B cell (primary cell): ENCODE data around the gene GFOD1. TPM values are rescaled to one million over a fixed set of nuclear protein-coding genes. Genes with fewer than 3 reads are reported as not detected.

ENCODE experiments used
- ATAC-seq: fragments of 200-7000 bp; cut with Tn5 transposase; one replicate; pipeline ENCODE4 v1.10.0; 2021; ENCODE audit warnings: low read depth, mild to moderate bottlenecking, moderate number of reproducible peaks, moderate library complexity
- CTCF ChIA-PET: fragments of 350-600 bp; sonication (Branson Sonifier 250); formaldehyde crosslinking; loops from one replicate; lab custom pipeline; 2021; ENCODE audit warnings: antibody characterized with exemption, inconsistent platforms; lab: Charles Lee
- POLR2A ChIA-PET: fragments of 350-600 bp; sonication (Branson Sonifier 250); formaldehyde crosslinking; loops from one replicate; lab custom pipeline; 2021; ENCODE audit warnings: antibody characterized with exemption; lab: Charles Lee
- DNase-seq: peaks from one replicate; pipeline ENCODE4 v3.0.0; 2013
- H2AFZ ChIP-seq: 2 replicates; pipeline ENCODE4 v1.6.1; 2012; ENCODE audit warnings: mild to moderate bottlenecking, low read depth, low read length; ENCODE audit not compliant: insufficient read depth, poor library complexity, severe bottlenecking
- H3K27ac ChIP-seq, 2 donors: 1 replicate in 1 of 2; 2 replicates in 1 of 2; pipeline ENCODE4 v1.5.1; 2012 to 2013; ENCODE audit warnings: low read length in 2 of 2, mild to moderate bottlenecking in 2 of 2, moderate library complexity in 1 of 2
- H3K27me3 ChIP-seq, 4 experiments: fragments of 200-600 bp in 1 of 4; sonication (generic) in 1 of 4; replicated peaks in 1 of 4; 1 replicate in 2 of 4; 2 replicates in 2 of 4; pipeline versions ENCODE4 v1.6.1 to v1.7.0; 2013 to 2016; ENCODE audit warnings: low read length in 3 of 4, mild to moderate bottlenecking in 2 of 4, mixed read lengths in 1 of 4, moderate library complexity in 1 of 4; ENCODE audit not compliant: insufficient read depth in 4 of 4, control insufficient read depth in 3 of 4; ENCODE audit errors: control extremely low read depth in 1 of 4
- H3K36me3 ChIP-seq, 2 experiments: replicated peaks in 1 of 2; 1 replicate in 1 of 2; 2 replicates in 1 of 2; pipeline versions ENCODE4 v1.6.1 to v1.7.1; 2013; ENCODE audit warnings: low read length in 1 of 2; ENCODE audit not compliant: insufficient read depth in 2 of 2, control insufficient read depth in 1 of 2; ENCODE audit errors: control extremely low read depth in 1 of 2, extremely low read depth in 1 of 2
- H3K4me1 ChIP-seq, 2 donors: fragments of 200-600 bp in 1 of 2; sonication (generic) in 1 of 2; 1 replicate in 1 of 2; 2 replicates in 1 of 2; pipeline versions ENCODE4 v1.5.1 to v1.6.1; 2013 to 2017; ENCODE audit warnings: low read length in 2 of 2; ENCODE audit not compliant: control insufficient read depth in 2 of 2, insufficient read depth in 2 of 2
- H3K4me2 ChIP-seq: replicated peaks from 2 replicates; pipeline ENCODE3; 2012; ENCODE audit warnings: mild to moderate bottlenecking, low read depth, low read length; ENCODE audit not compliant: poor library complexity, severe bottlenecking
- H3K4me3 ChIP-seq, 5 experiments: fragments of 200-600 bp in 1 of 5; sonication (generic) in 1 of 5; 1 replicate in 3 of 5; 2 replicates in 2 of 5; pipeline versions ENCODE4 v1.5.1 to v1.7.0; 2011 to 2016; ENCODE audit warnings: low read length in 4 of 5, mild to moderate bottlenecking in 4 of 5, low read depth in 2 of 5, control low read depth in 1 of 5, moderate library complexity in 1 of 5; ENCODE audit not compliant: insufficient read depth in 1 of 5; ENCODE audit errors: control extremely low read depth in 1 of 5, extremely low read depth in 1 of 5
- H3K79me2 ChIP-seq: fragments of 200-600 bp; sonication (generic); one replicate; pipeline ENCODE4 v1.6.0; 2016; ENCODE audit warnings: low read length; ENCODE audit not compliant: control insufficient read depth, insufficient read depth
- H3K9ac ChIP-seq: fragments of 200-600 bp; sonication (generic); 2 replicates; pipeline ENCODE4 v1.6.1; 2017; ENCODE audit warnings: mild to moderate bottlenecking, low read length, moderate library complexity
- H3K9me3 ChIP-seq, 3 donors: one replicate each; pipeline versions ENCODE4 v1.6.1 to v1.7.1; 2013; ENCODE audit warnings: low read length in 2 of 3; ENCODE audit not compliant: control insufficient read depth in 2 of 3, insufficient read depth in 1 of 3; ENCODE audit errors: control extremely low read depth in 1 of 3
- H4K20me1 ChIP-seq: 2 replicates; pipeline ENCODE4 v1.6.0; 2012; ENCODE audit warnings: mild to moderate bottlenecking, low read length; ENCODE audit not compliant: insufficient read depth, control insufficient read depth, poor library complexity, severe bottlenecking
- H3K27ac Mint-ChIP-seq: one replicate; pipeline ENCODE4 v1.8.0; 2021; ENCODE audit warnings: mixed read lengths
- H3K27me3 Mint-ChIP-seq: one replicate; pipeline ENCODE4 v1.8.0; 2021; ENCODE audit warnings: mixed read lengths
- H3K4me1 Mint-ChIP-seq: one replicate; pipeline ENCODE4 v1.8.0; 2021; ENCODE audit warnings: mixed read lengths
- H3K4me3 Mint-ChIP-seq: one replicate; pipeline ENCODE4 v1.8.0; 2021; ENCODE audit warnings: mixed read lengths
- H3K9me3 Mint-ChIP-seq: one replicate; pipeline ENCODE4 v1.8.0; 2022; ENCODE audit warnings: mixed read lengths; ENCODE audit not compliant: insufficient read depth
- CTCF ChIP-seq: fragments of 200-600 bp; IDR thresholded peaks from one replicate; pipeline ENCODE4 v1.8.0; 2022; ENCODE audit warnings: antibody characterized with exemption, mild to moderate bottlenecking
- EZH2 ChIP-seq: IDR thresholded peaks from 2 replicates; pipeline ENCODE4 v1.6.1; 2012; ENCODE audit warnings: borderline replicate concordance, low read depth, mild to moderate bottlenecking, moderate library complexity, low read length; ENCODE audit not compliant: insufficient read depth, poor library complexity, severe bottlenecking
- WGBS: methylation state at CpG from one replicate; pipeline ENCODE4 v1.1.5; 2013; ENCODE audit warnings: missing lambda C conversion rate; ENCODE audit not compliant: insufficient coverage; 5-methylcytosine and 5-hydroxymethylcytosine counted together
- intact Hi-C: fragments of 100-400 bp; cut with micrococcal nuclease; formaldehyde crosslinking; loops from one replicate; pipeline ENCODE4 v1.10.0; 2022
- polyA plus RNA-seq: library from polyadenylated mRNA; depleted of rRNA; stranded (reverse); fragments of >200 nt; gene quantifications from 2 replicates; pipeline ENCODE4 v1.2.3, GENCODE V29; 2012
- total RNA-seq, 2 donors: library from RNA; stranded (reverse); fragments of 120-200 nt in 1 of 2; gene quantifications; 1 replicate in 1 of 2; 2 replicates in 1 of 2; pipeline versions ENCODE4 v1.2.3 to v1.2.4, GENCODE V29; 2013 to 2022

The GFOD1 gene
- total and polyA plus RNA-seq, 2 donors (not counting 1 experiment from before 2014, with no cell fraction given) = 8.3 to 42.4 TPM

- Histone ChIP-seq H3K36me3 (no peaks in the 10 kb centered on the region), H3K27ac (peak overlapping the region; percentile 0 to 54), H3K9me3 (no peaks in the 10 kb centered on the region), H3K4me3 (no peak overlapping the region), H4K20me1 (no peaks in the 10 kb centered on the region), H3K79me2 (peaks cover 11% of the 10 kb centered on the region), H3K27me3 (no peaks in the 10 kb centered on the region), H2AFZ (no peak overlapping the region), H3K9ac (no peak overlapping the region), H3K4me1 (peaks cover 51 to 76% of the 10 kb centered on the region in 2 donors), H3K4me2 (peak overlapping the region; percentile 14)
- POLR2A ChIA-PET = interaction anchor here (0.6 to 1.0 kb wide), 2 partner anchors 56 to 117 kb away, joined by 3 read pairs; no protein-coding TSS in a partner anchor
- peaks cover 3% of the 10 kb centered on the region for H3K9me3 Mint-ChIP-seq
- no peaks in the 10 kb centered on the region for H3K27me3 Mint-ChIP-seq
- 74% methylated on average over 3 of the region's 6 CpGs for WGBS
- intact Hi-C loops = no loop called here
- TF ChIP-seq CTCF = no peak
- TF ChIP-seq EZH2 = no peak
- DNase-seq (no peak), ATAC-seq (no peak)
- CTCF ChIA-PET = interaction anchor here (0.7 to 1.8 kb wide), 3 partner anchors 11 to 55 kb away, joined by 3 to 6 read pairs (median 3); no protein-coding TSS in a partner anchor
- peak overlapping the region; percentile 71 for H3K4me3 Mint-ChIP-seq
- H3K27ac Mint-ChIP-seq = peak overlapping the region; percentile 88
- peaks cover 77% of the 10 kb centered on the region for H3K4me1 Mint-ChIP-seq
Measured at GRCh38 chr6:13431059-13431656, 56.2 kb downstream of the GFOD1 start.

- ChIA-PET CTCF (interaction anchor here (0.9 to 3.2 kb wide), 12 partner anchors 9 to 186 kb away, joined by 3 to 11 read pairs (median 5); partner anchors contain the start of genes NOL7 and SIRT5), POLR2A (interaction anchor here (0.5 to 1.1 kb wide), 2 partner anchors 37 to 146 kb away, joined by 3 to 4 read pairs; no protein-coding TSS in a partner anchor)
- peaks cover 15% of the 10 kb centered on the region for H3K79me2 ChIP-seq
- H3K36me3 ChIP-seq = no peaks in the 10 kb centered on the region
- peak overlapping the region; percentile 82 for H3K4me3 Mint-ChIP-seq
- H3K9ac ChIP-seq = no peak overlapping the region
- H2AFZ ChIP-seq = peak overlapping the region; percentile 60
- peak overlapping the region in 1 of 2 donors; percentile 86 for H3K27ac ChIP-seq
- no peaks in the 10 kb centered on the region for H4K20me1 ChIP-seq
- TF ChIP-seq EZH2 = no peak
- no peak for TF ChIP-seq CTCF
- H3K27ac Mint-ChIP-seq = peak overlapping the region; percentile 70
- H3K9me3 Mint-ChIP-seq = peaks cover under 1% of the 10 kb centered on the region
- H3K4me2 ChIP-seq = no peak overlapping the region
- H3K9me3 ChIP-seq = no peaks in the 10 kb centered on the region
- no peak for DNase-seq
- WGBS = 79% methylated on average over 5 of the region's 5 CpGs
- H3K4me3 ChIP-seq = no peak overlapping the region
- H3K27me3 ChIP-seq = no peaks in the 10 kb centered on the region
- no peak for ATAC-seq
- intact Hi-C loops = loop anchor here (2.0 to 5.0 kb wide), 4 partner anchors 47 to 157 kb away; no protein-coding TSS in a partner anchor
- H3K4me1 Mint-ChIP-seq = peaks cover 79% of the 10 kb centered on the region
- peaks cover 51 to 89% of the 10 kb centered on the region in 2 donors for H3K4me1 ChIP-seq
- no peaks in the 10 kb centered on the region for H3K27me3 Mint-ChIP-seq
Measured at GRCh38 chr6:13429406-13429753, 58.0 kb downstream of the GFOD1 start.
